ENCODE results near the gene TDRD7. TPM values are rescaled to one million over a fixed set of nuclear protein-coding genes. Genes with fewer than 3 reads are reported as not detected.

The TDRD7 gene
- total and polyA plus RNA-seq, 2 donors (not counting 1 experiment from before 2014, with no cell fraction given): 11.5 to 19.7 TPM

- H3K4me2 ChIP-seq (replicated peaks; ENCODE audit: low read depth, low read length, poor library complexity, severe bottlenecking): no peak overlapping the region
- CTCF ChIA-PET: interaction anchor here (1.6 kb wide), 1 partner anchor 15 kb away, joined by 3 read pairs; the partner anchor contains the start of gene TMOD1
- no peaks in the 10 kb centered on the region for H3K79me2 ChIP-seq (ENCODE audit: control insufficient read depth, insufficient read depth, low read length)
- no peaks in the 10 kb centered on the region for H3K9me3 ChIP-seq (ENCODE audit: control extremely low read depth in 1 of 3, control insufficient read depth in 2 of 3, insufficient read depth in 1 of 3, low read length in 2 of 3)
- H2AFZ ChIP-seq (ENCODE audit: insufficient read depth, low read depth, low read length, poor library complexity, severe bottlenecking): no peak overlapping the region
- no peak overlapping the region for H3K27ac ChIP-seq (ENCODE audit: low read length in 2 of 2)
- Mint-ChIP-seq H3K4me1 (peaks cover 6% of the 10 kb centered on the region), H3K4me3 (no peak overlapping the region), H3K27ac (no peak overlapping the region), H3K9me3 (ENCODE audit: insufficient read depth) (no peaks in the 10 kb centered on the region), H3K27me3 (peaks cover 44% of the 10 kb centered on the region)
- H3K36me3 ChIP-seq (replicated peaks in 1 of 2; ENCODE audit: control extremely low read depth in 1 of 2, control insufficient read depth in 1 of 2, extremely low read depth in 1 of 2, insufficient read depth in 2 of 2, low read length in 1 of 2): no peaks in the 10 kb centered on the region
- no peak for ATAC-seq (ENCODE audit: low read depth)
- DNase-seq: no peak
- WGBS (ENCODE audit: insufficient coverage): 86% methylated on average over 5 of the region's 8 CpGs
- intact Hi-C loops (cut with micrococcal nuclease): no loop called here
- no peak overlapping the region for H3K9ac ChIP-seq (ENCODE audit: low read length)
- no peaks in the 10 kb centered on the region for H4K20me1 ChIP-seq (ENCODE audit: control insufficient read depth, insufficient read depth, low read length, poor library complexity, severe bottlenecking)
- no peak overlapping the region for H3K4me3 ChIP-seq (ENCODE audit: control extremely low read depth in 1 of 5, extremely low read depth in 1 of 5, insufficient read depth in 1 of 5, low read depth in 2 of 5, low read length in 4 of 5)
- no peaks in the 10 kb centered on the region for H3K4me1 ChIP-seq (ENCODE audit: control insufficient read depth in 2 of 2, insufficient read depth in 2 of 2, low read length in 2 of 2)
- H3K27me3 ChIP-seq (replicated peaks in 1 of 4; ENCODE audit: control extremely low read depth in 1 of 4, control insufficient read depth in 3 of 4, insufficient read depth in 4 of 4, low read length in 3 of 4): peaks cover 0 to 12% (median 2%) of the 10 kb centered on the region in 4 experiments
- TF ChIP-seq EZH2 (IDR thresholded peaks at IDR 0.05; ENCODE audit: borderline replicate concordance, insufficient read depth, low read depth, low read length, poor library complexity, severe bottlenecking) (no peak), CTCF (IDR thresholded peaks at IDR 0.05) (no peak)
- POLR2A ChIA-PET: no interaction called here
These were observed 104.2 kb downstream of the TDRD7 start for GRCh38 chr9:97516111-97516510.

GRCh38 chr9:97517331-97518089 is 105.6 kb downstream of the TDRD7 start:
- intact Hi-C loops (cut with micrococcal nuclease): no loop called here
- Mint-ChIP-seq H3K4me3 (no peak overlapping the region), H3K9me3 (ENCODE audit: insufficient read depth) (no peaks in the 10 kb centered on the region), H3K27me3 (peaks cover 44% of the 10 kb centered on the region), H3K4me1 (no peaks in the 10 kb centered on the region), H3K27ac (no peak overlapping the region)
- Histone ChIP-seq H3K4me1 (ENCODE audit: control insufficient read depth in 2 of 2, insufficient read depth in 2 of 2, low read length in 2 of 2) (no peaks in the 10 kb centered on the region), H4K20me1 (ENCODE audit: control insufficient read depth, insufficient read depth, low read length, poor library complexity, severe bottlenecking) (no peaks in the 10 kb centered on the region), H3K4me2 (replicated peaks; ENCODE audit: low read depth, low read length, poor library complexity, severe bottlenecking) (no peak overlapping the region), H3K27me3 (replicated peaks in 1 of 4; ENCODE audit: control extremely low read depth in 1 of 4, control insufficient read depth in 3 of 4, insufficient read depth in 4 of 4, low read length in 3 of 4) (peaks cover 0 to 12% (median 0%) of the 10 kb centered on the region in 4 experiments), H3K9me3 (ENCODE audit: control extremely low read depth in 1 of 3, control insufficient read depth in 2 of 3, insufficient read depth in 1 of 3, low read length in 2 of 3) (no peaks in the 10 kb centered on the region), H3K79me2 (ENCODE audit: control insufficient read depth, insufficient read depth, low read length) (no peaks in the 10 kb centered on the region), H2AFZ (ENCODE audit: insufficient read depth, low read depth, low read length, poor library complexity, severe bottlenecking) (no peak overlapping the region), H3K36me3 (replicated peaks in 1 of 2; ENCODE audit: control extremely low read depth in 1 of 2, control insufficient read depth in 1 of 2, extremely low read depth in 1 of 2, insufficient read depth in 2 of 2, low read length in 1 of 2) (no peaks in the 10 kb centered on the region), H3K27ac (ENCODE audit: low read length in 2 of 2) (no peak overlapping the region), H3K4me3 (ENCODE audit: control extremely low read depth in 1 of 5, extremely low read depth in 1 of 5, insufficient read depth in 1 of 5, low read depth in 2 of 5, low read length in 4 of 5) (no peak overlapping the region), H3K9ac (ENCODE audit: low read length) (no peak overlapping the region)
- DNase-seq (no peak), ATAC-seq (ENCODE audit: low read depth) (no peak)
- no peak for TF ChIP-seq CTCF (IDR thresholded peaks at IDR 0.05)
- no peak for TF ChIP-seq EZH2 (IDR thresholded peaks at IDR 0.05; ENCODE audit: borderline replicate concordance, insufficient read depth, low read depth, low read length, poor library complexity, severe bottlenecking)
- CTCF ChIA-PET: interaction anchor here (1.6 kb wide), 1 partner anchor 16 kb away, joined by 3 read pairs; the partner anchor contains the start of gene TMOD1
- 92% methylated on average over 8 of the region's 14 CpGs for WGBS (ENCODE audit: insufficient coverage)
- POLR2A ChIA-PET: no interaction called here

Measured in B cell (primary cell).